GM21360 (cell line): ENCODE measurements around the gene CYB5R3.

Source experiments
- ATAC-seq: cut with Tn5 transposase; IDR thresholded peaks from one replicate; pipeline ENCODE4 v1.9.1; 2021; ENCODE audit warnings: mild to moderate bottlenecking, moderate library complexity; ENCODE audit not compliant: unreplicated experiment

The CYB5R3 gene

GRCh38 chr22:42649246-42650099 is at the start of gene CYB5R3:
CYB5R3 (minus strand) TSS chr22:42649392; CDS start chr22:42649315, 77 bp downstream.
- peak; percentile 67 for ATAC-seq

GRCh38 chr22:42697542-42698013 is 48.4 kb upstream of the CYB5R3 start:
- no peak for ATAC-seq

DNA sequence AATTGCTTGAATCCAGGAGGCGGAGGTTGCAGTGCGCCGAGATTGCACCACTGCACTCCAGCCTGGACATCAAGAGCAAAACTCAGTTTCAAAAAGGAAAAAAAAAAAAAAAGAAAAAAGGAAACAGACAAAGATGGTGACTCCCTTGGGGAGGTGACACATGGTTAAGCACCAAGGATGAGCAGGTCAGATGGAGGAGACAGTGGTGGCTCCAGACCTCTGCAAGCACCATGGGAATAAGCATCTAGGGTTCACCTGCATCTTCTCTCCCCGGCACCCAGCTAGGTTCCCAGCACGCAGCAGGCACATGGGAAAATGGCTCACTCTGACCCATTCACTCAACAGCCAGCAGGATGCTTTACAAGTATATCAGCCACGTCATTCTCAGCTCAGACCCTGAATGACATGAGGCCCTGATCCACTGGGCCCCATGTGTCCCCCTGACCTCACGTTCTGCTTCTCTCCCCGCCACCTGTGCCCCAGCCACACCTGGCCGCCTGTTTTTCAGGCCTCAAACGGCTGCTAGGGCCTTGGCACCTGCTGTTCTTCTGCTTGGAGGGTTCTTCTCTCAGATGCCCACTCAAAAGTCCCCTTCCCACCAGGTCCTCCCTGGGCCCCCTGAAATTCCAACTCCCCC is 47.3 kb upstream of the CYB5R3 start:
- ATAC-seq = no peak

DNA sequence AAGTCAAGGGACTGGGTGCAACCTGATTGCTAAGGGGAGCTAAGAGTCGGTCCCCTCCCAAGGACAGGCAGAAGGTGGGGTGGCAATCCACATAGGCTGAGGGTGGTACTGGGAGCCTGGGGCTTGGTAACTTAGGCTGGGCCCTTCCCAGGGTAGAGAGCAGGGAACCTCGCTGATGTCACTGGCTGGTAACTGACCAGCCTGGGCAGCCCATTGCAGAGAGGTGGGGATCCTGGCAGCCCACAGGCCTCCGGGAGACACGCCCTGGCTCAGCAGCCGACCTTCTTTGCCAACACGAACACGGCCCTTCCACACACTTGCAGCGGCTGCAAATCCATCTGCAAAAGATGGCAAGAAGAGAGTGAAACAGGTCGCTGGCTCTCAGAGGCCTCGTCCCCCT is 46.1 kb upstream of the CYB5R3 start:
- ATAC-seq = no peak

GRCh38 chr22:42693763-42694683 is 44.8 kb upstream of the CYB5R3 start:
- ATAC-seq = no peak

DNA sequence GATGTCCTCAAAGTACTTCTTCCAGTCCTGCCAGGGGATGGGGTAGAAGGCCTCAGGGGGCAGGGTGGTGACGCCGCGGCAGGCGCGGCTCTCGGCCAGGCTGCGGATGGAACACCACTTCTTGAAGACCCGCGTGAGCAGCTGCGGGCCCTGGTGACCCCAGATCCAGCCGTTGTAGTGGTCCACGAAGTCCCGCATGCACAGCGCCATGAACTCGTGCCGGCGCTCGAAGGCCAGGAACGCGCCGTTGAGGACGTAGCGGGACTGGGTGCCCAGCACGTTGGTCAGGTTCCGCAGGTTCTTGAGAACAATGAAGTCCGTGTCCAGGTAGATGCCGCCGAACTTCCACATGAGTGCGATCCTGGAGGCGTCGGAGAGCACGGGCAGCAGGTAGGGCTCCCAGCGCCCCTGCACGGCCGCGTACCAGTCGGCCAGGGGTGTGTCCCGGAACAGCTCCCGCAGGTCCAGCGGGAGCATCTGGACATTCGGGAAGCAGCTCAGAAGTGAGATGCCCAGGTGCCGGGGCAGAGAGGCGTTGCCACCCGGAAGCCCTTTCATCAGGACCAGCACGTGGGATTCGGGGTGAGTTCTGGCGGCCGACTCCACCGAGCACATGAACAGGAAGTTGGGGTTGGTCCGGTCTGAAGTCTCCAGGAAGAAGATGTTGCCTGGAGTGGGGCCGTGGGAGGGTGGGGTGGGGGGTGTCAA is 44.0 kb upstream of the CYB5R3 start:
- no peak for ATAC-seq

DNA sequence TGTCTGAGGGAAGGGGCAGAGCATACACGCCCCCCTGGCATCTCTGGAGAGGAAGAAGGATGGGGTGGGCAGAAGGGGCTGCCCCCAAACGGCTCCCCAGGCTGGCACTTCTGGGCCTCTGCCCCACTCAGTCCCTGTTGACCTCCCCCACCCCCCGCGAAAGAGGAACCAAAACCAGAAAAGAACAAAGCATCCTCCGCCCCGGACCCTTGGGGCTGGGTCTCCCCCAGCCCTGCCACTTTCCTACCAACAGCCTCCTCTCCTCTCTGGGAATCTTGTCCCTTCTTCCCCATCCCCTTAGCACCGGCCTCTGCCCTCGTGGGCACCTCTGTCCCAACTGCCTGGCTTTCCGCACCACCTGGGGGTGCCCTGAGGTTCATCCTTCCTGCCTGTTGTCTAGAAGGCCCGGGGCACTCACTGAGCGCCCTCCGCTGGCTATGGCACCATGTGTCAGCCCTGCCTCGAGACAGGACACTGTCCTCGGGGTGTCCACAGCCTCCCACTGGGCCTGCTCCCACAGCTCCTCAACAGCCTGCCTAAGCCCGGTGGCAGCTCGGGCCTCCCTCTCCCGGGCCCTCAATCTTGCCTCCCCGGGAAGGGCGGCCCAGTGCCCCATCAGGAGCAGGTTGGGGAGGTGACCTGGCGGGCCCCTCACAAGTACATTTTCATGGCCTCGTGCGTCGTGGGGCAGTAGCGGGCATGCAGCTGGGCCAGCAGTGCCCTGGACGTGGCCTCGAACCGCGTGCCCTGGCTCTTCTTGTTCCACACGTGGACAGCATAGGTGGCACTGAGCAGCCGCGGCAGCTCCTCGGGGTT is 43.3 kb upstream of the CYB5R3 start:
- no peak for ATAC-seq

DNA sequence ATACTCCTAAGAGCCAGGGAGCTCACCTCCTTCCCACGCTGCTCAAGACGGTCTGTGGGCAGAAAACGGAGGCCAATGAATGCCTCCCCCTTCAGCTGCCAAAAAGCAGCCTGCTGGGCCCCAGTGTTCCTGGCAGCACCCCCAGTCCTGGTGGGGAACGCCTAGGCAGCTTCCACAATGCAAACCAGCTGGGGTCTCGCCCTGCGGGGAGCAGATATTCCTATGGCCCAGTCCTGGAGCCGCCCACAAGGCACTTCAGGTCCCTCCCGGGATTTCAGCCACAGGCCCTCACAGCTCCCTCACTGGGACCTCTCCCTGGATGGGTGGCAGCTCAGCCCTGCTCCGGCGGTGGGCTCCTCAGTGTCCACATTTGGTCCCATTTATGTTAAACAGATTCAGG is 42.2 kb upstream of the CYB5R3 start:
- ATAC-seq = no peak

DNA sequence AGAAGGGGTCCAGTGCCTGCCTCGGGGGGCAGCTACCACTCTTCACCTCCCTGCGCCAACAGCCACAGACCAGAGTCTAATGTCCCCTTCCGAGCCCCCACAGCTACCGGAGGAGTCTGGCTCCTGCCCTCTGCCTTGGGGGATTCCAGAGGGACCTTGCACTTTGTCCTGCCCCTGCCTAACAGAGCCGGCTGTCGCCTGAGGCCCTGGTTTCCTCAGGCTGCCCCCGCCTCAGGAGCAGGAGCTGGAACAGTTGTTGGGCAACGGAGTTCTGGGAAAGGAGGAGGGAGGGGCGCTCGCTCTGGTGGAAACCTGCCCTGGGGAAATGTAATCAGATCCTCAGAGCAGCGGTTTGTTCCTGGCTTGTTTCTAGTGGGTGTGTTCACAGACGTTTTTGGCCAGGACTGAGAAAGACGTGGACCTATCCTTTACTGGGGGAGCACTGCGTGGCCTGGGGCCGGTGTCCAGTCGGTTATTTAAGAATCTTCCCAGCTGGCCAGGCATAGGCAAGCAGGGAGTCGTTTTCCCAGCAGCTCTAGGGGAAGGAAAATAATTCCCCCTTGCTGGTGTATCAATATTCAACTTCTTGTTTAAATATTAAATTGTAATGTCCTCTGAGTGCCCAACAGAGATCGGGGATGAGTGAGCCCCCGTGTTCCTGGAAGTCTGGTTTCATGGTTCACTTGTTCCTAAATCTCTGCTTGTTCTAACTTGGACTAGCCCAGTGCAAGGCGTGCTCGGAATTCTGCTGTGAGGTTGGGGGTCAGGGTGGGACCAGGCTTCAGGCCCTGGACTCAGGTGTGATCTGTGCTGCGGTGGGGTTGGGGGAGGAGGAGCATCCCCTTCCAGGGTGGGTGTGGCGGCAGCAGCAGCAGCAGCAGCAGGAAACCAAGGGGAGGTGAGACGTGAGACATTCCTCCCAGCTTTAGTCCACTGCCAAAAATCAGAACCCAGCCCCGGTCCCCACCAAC is 39.3 kb upstream of the CYB5R3 start:
- ATAC-seq = no peak

DNA sequence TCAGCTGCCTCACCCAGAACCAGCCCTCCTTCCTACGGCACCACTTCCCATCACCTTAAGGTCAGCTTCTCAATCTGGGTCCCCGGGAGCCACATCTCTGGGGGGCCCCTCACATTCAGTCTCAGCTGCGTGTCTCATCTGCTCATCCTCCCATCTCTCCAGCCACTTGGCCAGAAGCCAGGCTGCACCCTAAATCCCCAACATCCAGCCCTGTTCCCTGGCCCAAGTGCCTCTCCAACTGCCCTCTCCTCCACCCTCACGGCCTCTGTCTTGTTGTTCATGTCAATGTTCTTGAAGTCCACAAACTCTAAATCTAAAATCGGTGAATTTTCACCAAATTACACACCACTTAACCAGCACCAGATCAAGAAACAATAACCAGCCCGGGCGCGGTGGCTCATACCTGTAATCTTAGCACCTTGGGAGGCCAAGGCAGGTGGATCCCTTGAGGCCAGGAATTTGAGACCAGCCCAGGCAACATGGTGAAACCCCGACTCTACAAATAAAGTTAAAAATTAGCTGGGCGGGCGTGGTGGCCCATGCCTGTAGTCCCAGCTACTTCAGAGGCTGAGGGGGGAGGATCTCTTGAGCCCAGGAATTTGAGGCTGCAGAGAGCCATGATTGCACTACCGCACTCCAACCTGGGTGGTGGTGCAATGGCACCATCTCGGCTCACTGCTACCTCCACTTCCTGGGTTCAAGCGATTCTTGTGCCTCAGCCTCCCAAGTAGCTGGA is 37.7 kb upstream of the CYB5R3 start:
- ATAC-seq = no peak

DNA sequence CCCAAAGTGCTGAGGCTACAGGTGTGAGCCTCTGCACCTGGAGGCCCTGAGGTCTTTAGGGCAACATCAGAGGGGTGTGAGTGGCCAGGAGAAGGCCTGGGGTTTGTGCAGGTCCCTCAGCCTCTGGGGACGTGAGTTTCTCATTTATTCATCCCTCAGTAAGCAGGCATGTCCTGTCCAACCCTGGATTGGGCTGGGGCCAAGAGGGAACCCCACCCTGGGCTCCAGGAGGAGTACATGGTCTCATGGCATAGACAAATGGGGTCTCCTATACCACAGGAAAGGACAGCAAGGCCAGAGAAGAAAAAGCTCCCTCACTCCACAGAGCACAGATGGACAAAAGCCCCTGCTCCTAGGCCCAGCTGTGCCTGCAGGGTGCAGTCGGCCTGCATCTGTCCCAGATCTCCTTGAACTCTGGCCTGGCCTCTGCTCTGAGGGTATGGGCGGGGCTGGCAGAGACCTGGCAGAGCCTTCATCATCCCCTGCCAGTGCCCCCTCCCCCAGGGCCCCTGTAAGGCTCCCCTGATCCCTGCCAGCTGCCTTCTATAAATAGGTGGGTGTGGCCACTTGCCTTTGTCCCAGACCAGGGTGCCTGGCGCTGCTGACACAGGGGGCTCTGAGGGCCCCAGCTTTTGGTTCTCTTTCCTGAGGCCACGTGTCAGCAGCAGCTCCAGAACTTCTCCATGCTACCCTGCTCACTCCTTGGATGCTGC is 36.9 kb upstream of the CYB5R3 start:
- no peak for ATAC-seq

DNA sequence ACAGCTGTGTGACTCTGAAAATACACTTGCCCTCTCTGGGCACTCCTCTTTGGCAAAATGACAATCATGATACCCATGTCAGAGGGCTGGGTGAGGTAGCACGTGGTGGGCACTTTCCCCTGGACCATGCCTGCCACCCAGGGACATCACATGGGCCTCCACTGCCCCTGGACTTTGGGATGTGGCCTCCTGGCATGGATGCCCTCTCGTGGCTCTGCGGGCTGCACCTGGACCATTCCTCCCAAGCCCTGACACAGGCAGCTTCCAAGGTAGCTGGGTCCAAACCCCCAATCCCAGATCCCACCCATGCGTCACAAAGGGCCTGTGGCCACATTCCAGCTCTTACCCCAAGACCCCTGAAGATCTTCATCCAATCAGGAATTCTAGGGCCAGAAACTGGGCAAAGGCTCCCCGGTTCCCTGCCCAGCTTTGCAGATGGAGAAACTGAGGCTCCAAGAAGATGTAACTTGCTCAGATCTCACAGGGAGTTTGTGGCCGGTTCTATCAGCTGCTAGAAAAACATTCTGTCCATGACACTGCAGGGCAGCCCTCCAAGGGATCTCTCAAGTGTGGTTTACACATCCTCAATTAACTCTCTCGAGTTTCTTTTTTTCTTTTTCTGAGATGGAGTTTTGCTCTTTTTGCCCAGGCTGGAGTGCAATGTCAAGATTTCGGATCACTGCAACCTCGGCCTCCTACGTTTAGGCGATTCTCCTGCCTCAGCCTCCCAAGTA is 35.4 kb upstream of the CYB5R3 start:
- ATAC-seq = no peak

DNA sequence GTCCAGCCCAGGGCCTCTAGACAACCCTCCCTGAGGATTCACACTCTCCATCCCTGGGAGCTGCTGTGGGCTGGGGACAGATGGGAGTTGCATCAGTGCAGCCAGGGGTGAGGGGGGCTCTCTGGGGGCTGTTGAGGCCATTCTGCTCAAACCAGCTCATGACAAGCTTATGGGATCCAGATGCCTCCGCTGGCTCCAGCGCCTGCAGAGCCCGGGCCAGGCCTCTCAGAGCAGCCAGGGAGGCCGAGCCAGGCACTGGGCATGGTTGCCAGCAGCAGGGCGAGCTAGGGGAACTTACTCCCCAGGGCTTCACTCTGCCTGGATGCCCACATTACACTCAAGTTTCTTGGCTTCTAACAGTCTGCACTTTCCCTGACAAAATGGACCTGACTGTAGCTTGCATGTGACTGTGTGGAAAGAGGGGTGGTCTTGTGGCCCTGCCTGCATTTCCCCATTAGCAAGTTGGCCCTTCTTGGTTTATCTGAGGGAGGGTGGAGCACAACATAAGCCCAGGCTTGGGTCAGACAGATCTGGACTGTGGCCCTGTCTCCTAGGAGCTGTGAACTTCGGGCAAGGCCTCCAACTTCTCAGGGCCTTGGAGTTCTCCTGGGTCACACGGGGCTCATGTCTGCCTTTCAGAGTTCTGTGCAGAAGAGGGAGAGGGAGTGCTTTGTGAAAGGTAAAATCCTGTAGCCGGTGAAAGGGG is 34.5 kb upstream of the CYB5R3 start:
- no peak for ATAC-seq

DNA sequence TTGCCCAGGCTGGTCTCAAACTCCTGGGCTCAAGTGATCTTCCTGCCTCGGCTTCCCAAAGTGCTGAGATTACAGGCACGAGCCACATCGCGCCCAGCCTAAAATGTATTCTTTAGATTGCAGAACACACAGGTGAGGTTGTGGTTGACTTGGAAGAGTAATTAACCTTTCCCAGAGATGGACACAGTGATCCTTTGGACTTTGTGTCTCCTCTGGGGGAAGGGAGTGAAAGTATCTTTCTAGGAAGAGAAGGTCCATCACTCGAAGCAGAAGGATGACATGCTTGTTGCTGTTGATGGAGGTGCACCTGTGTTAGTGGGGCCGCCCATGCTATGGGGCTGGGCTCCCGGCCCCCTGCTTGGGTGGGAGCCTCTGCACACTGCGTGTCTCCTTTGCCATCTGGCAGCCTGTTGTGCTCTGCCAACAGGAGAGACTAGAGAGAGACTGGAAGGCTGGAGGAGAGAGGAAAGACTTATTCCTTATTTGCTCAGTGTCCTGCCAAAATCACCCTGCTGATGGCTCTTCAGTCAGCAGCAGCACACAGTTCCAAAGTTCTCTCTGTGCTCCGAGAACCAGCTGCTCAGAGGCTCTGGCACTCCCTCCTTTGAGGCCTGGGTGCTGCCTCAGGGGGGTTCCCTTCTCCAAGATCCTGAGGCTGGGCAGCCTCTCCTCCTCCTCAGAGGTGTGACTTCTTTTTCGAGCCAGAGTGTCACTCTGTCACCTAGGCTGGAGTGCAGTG is 33.1 kb upstream of the CYB5R3 start:
- ATAC-seq = no peak

DNA sequence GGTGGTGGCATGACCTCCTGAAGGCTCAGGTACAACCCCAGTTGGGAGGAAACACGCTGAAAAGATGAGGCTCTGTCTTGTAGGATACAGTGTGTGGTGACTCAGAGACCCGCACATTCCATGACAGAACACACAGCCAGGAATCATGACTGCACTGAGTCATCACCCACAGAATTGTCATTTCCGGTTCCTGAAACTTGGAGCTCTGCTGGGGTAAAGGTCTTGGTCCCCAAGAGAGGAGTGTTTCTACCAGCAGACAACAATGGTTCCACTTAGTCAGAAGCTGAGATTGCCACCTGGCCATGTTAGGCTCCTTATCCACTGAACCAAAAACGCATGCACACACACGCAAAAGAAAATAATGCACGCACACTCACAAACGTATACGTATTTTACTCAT is 31.5 kb upstream of the CYB5R3 start:
- no peak for ATAC-seq
